GM23338 (cell line): ENCODE data around the gene EMD.

ENCODE experiments used
- CTCF ChIP-seq, 2 experiments: fragments of 200-600 bp in 1 of 2; sonication (generic) in 1 of 2; conservative IDR thresholded peaks; 2 replicates each; pipeline versions ENCODE4 v1.5.1 to v1.6.1; 2016 to 2017; ENCODE audit warnings: antibody characterized with exemption in 2 of 2, low read depth in 2 of 2, mild to moderate bottlenecking in 2 of 2, moderate library complexity in 1 of 2
- EZH2 ChIP-seq: fragments of 200-600 bp; sonication (generic); IDR thresholded peaks from one replicate; pipeline ENCODE4 v1.8.0; 2017; ENCODE audit warnings: antibody characterized with exemption, mild to moderate bottlenecking, low read depth; ENCODE audit not compliant: unreplicated experiment
- EZH2phosphoT487 ChIP-seq: fragments of 200-600 bp; sonication (generic); IDR thresholded peaks from one replicate; pipeline ENCODE4 v1.8.1; 2018; ENCODE audit warnings: antibody characterized with exemption; ENCODE audit not compliant: unreplicated experiment
- POLR2AphosphoS5 ChIP-seq: IDR thresholded peaks from 2 replicates; pipeline ENCODE4 v1.6.1; 2016; ENCODE audit warnings: antibody characterized with exemption, low read depth
- REST ChIP-seq: IDR thresholded peaks from one replicate; pipeline ENCODE4 v1.6.1; 2018; ENCODE audit warnings: antibody characterized with exemption; ENCODE audit not compliant: unreplicated experiment

GRCh38 chrX:154430916-154431315 is 51.8 kb downstream of the EMD start:
- TF ChIP-seq POLR2AphosphoS5 (no peak), CTCF (conservative IDR thresholded peaks at IDR 0.05; ENCODE audit: low read depth in 2 of 2) (no peak), EZH2phosphoT487 (no peak), EZH2 (no peak), REST (no peak)
